Posterior vena cava (tissue), 2 donors: Measurements from ENCODE around the gene SYNGR2. TPM values are rescaled to one million over a fixed set of nuclear protein-coding genes. Genes with fewer than 3 reads are reported as not detected.

ENCODE experiments used
- DNase-seq: peaks from one replicate; pipeline ENCODE4 v3.0.0-alpha.2; 2020; ENCODE audit warnings: low spot score
- intact Hi-C, 2 donors: fragments of 100-400 bp; cut with DNase I; formaldehyde crosslinking; loops; one replicate each; pipeline versions ENCODE4 v1.14.1 to v1.14.2; 2022 to 2023
- total RNA-seq, 2 donors: library from RNA; stranded (reverse); fragmentation: NEBNext Ultra II Directional; extraction: Animal tissue kit (Norgen Biotek cat#: 25700); gene quantifications; one replicate each; pipeline ENCODE4 v1.2.1, GENCODE V29; 2021
- donor health status: DM: yes; HTN: yes; CAD: no.
- donor health status: DM: yes; HTN: yes; CAD: no.

Gene SYNGR2
- total RNA-seq, 2 donors from 2014 or later, result 44.5 to 58.1 TPM

- intact Hi-C loops, result no loop called here
- no peak for DNase-seq
Observed at GRCh38 chr17:78183916-78184315, 15.5 kb downstream of the SYNGR2 start.

- no peak for DNase-seq
Observed at GRCh38 chr17:78184351-78184750, 16.0 kb downstream of the SYNGR2 start.

GRCh38 chr17:78184868-78185267 is 16.5 kb downstream of the SYNGR2 start:
- intact Hi-C loops, result no loop called here
- DNase-seq, result no peak

More at GRCh38 chr17:78184351-78184750, 16.0 kb downstream of the SYNGR2 start:
- intact Hi-C loops, result no loop called here

- no peak for DNase-seq
- intact Hi-C loops, result no loop called here
Observed at GRCh38 chr17:78185981-78186691, 17.8 kb downstream of the SYNGR2 start.

GRCh38 chr17:78186692-78187595 is 18.6 kb downstream of the SYNGR2 start, which contains the start of the genes AFMID and TK1:
Gene AFMID (plus strand): TSS chr17:78187362. CDS start chr17:78187371, 9 bp downstream.
Gene TK1 (minus strand): TSS chr17:78187052. CDS start chr17:78186994, 58 bp downstream.
- DNase-seq, result peak; percentile 99
- intact Hi-C loops, result no loop called here

- intact Hi-C loops, result no loop called here
- no peak for DNase-seq
Observed at GRCh38 chr17:78196716-78197115, 28.3 kb downstream of the SYNGR2 start.

GRCh38 chr17:78197147-78197832 is 28.9 kb downstream of the SYNGR2 start:
- intact Hi-C loops, result no loop called here
- DNase-seq, result no peak

GRCh38 chr17:78200451-78200850 is 32.1 kb downstream of the SYNGR2 start:
- no peak for DNase-seq
- intact Hi-C loops, result no loop called here

GRCh38 chr17:78202666-78203065 is 34.3 kb downstream of the SYNGR2 start:
- intact Hi-C loops, result no loop called here
- DNase-seq, result no peak

GRCh38 chr17:78204387-78205123 is 36.2 kb downstream of the SYNGR2 start:
- no peak for DNase-seq

GRCh38 chr17:78205124-78205775 is 36.9 kb downstream of the SYNGR2 start:
- no peak for DNase-seq
- intact Hi-C loops, result no loop called here

More at GRCh38 chr17:78204387-78205123, 36.2 kb downstream of the SYNGR2 start:
- intact Hi-C loops, result no loop called here

GRCh38 chr17:78206298-78206697 is 37.9 kb downstream of the SYNGR2 start:
- intact Hi-C loops, result no loop called here
- no peak for DNase-seq

GRCh38 chr17:78208486-78208885 is 40.1 kb downstream of the SYNGR2 start:
- no peak for DNase-seq
- intact Hi-C loops, result no loop called here

GRCh38 chr17:78210111-78210510 is 41.7 kb downstream of the SYNGR2 start:
- no peak for DNase-seq
- intact Hi-C loops, result no loop called here

GRCh38 chr17:78211032-78211431 is 42.7 kb downstream of the SYNGR2 start:
- no peak for DNase-seq
- intact Hi-C loops, result no loop called here

GRCh38 chr17:78214016-78214705 is 45.8 kb downstream of the SYNGR2 start, which contains the start of gene BIRC5:
Gene BIRC5 (plus strand): TSS chr17:78214253. CDS start chr17:78214317, 64 bp downstream.
- peak; percentile 97 for DNase-seq
- intact Hi-C loops, result no loop called here

- no peak for DNase-seq
- intact Hi-C loops, result no loop called here
Observed at GRCh38 chr17:78214706-78215061, 46.3 kb downstream of the SYNGR2 start.
